ENCODE results near the gene TLR5.

- TF ChIP-seq CTCF (IDR thresholded peaks at IDR 0.05), result no peak
- no peak for TF ChIP-seq POLR2A (IDR thresholded peaks at IDR 0.05)
Observed at GRCh38 chr1:223067914-223068313, 75.1 kb downstream of the TLR5 start.

Data from testis (tissue), 2 donors.